H1 (cell line): ENCODE measurements around the gene LRRC4. TPM values are rescaled to one million over a fixed set of nuclear protein-coding genes. Genes with fewer than 3 reads are reported as not detected.

Experiments
- BRCA1 ChIP-seq: IDR thresholded peaks from 2 replicates; pipeline ENCODE4 v1.6.1; 2012; ENCODE audit warnings: low read depth, low read length, improper control_type of control experiment
- HDAC2 ChIP-seq, 2 experiments: fragments of 300-600 bp in 1 of 2; sonication (generic) in 1 of 2; IDR thresholded peaks; 2 replicates each; pipeline ENCODE4 v1.6.1; 2011 to 2012; ENCODE audit warnings: low read depth in 2 of 2, low read length in 2 of 2, mild to moderate bottlenecking in 2 of 2, moderate library complexity in 2 of 2, borderline replicate concordance in 1 of 2, inconsistent platforms in 1 of 2
- KDM4A ChIP-seq: IDR thresholded peaks from one replicate; pipeline ENCODE4 v1.7.1; 2012; ENCODE audit warnings: low read depth, mild to moderate bottlenecking, moderate library complexity, low read length, inconsistent platforms; ENCODE audit not compliant: severe bottlenecking
- RFX5 ChIP-seq: IDR thresholded peaks from 2 replicates; pipeline ENCODE4 v1.6.1; 2011; ENCODE audit warnings: low read depth, low read length, improper control_type of control experiment, borderline replicate concordance
- SIN3A ChIP-seq, 2 experiments: IDR thresholded peaks in 1 of 2; conservative IDR thresholded peaks in 1 of 2; 2 replicates each; pipeline ENCODE4 v1.6.1; 2011 to 2012; ENCODE audit warnings: low read length in 2 of 2, improper control_type of control experiment in 1 of 2, low read depth in 1 of 2, mild to moderate bottlenecking in 1 of 2
- polyA plus RNA-seq, 7 experiments: library from polyadenylated mRNA; depleted of rRNA in 3 of 7; stranded (reverse) in 5 of 7; unstranded in 2 of 7; fragments of >200 nt in 5 of 7; fragments of 200-250 nt in 2 of 7; gene quantifications; 1 replicate in 5 of 7; 2 replicates in 1 of 7; 4 replicates in 1 of 7; pipeline versions ENCODE4 v1.2.1 to v1.2.3, GENCODE V29; 2011 to 2013; ENCODE audit warnings: missing spikeins in 2 of 7, mixed read lengths in 2 of 7
- total RNA-seq: library from RNA; stranded (reverse); fragmentation: NEBNext Ultra II Directional; extraction: Animal tissue kit (Norgen Biotek cat#: 25700); gene quantifications from 2 replicates; pipeline ENCODE4 v1.2.1, GENCODE V29; 2021

The LRRC4 gene
- total and polyA plus RNA-seq, 2 of the 8 experiments (the other 6 are each of a cell fraction or from before 2014, with no cell fraction given), result 13.4 to 16.4 TPM

DNA sequence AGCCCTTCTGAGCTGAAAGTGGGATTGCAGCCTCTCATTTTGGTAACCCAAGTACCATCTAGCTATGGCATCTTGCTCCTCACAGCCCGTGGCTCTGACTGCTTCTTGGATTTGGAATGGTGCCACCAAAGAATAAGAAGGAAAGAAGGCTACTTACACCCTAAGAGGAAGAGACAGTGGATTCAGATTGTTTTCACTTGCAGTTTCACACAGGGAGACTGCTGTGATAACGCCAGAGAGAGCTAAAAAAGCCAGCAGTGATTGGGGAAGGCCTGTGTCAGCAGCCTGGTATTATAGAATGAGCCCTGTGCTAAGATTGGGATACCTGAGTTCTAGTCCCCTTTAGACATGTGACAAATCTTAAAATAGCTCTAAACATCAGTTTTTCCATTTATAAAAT is 3.6 kb upstream of the LRRC4 start (continued):
- TF ChIP-seq KDM4A (no peak), HDAC2 (IDR thresholded peaks at IDR 0.05; ENCODE audit: borderline replicate concordance in 1 of 2, low read depth in 2 of 2, low read length in 2 of 2) (no peak), SIN3A (conservative IDR thresholded peaks at IDR 0.05 in 1 of 2, IDR thresholded peaks at IDR 0.05 in 1 of 2; ENCODE audit: low read depth in 1 of 2, low read length in 2 of 2) (no peak), BRCA1 (no peak), RFX5 (no peak)
